Mononuclear cell (primary cell): ENCODE data around the gene POLH. TPM values are rescaled to one million over a fixed set of nuclear protein-coding genes. Genes with fewer than 3 reads are reported as not detected.
"Not testable (repeated sequence)": the region's sequence is repeated elsewhere in the genome, so short reads cannot be mapped to it uniquely, and the experiment has no call there.

Experiments used
- H3K27me3 ChIP-seq: 2 replicates; pipeline ENCODE4 v1.6.0; 2011; ENCODE audit warnings: low read length, control low read depth; ENCODE audit not compliant: insufficient read depth
- H3K4me1 ChIP-seq: 2 replicates; pipeline ENCODE4 v1.5.1; 2011; ENCODE audit warnings: mild to moderate bottlenecking, low read length, control low read depth; ENCODE audit not compliant: insufficient read depth
- H3K4me3 ChIP-seq: 2 replicates; pipeline ENCODE4 v1.5.1; 2011; ENCODE audit warnings: mild to moderate bottlenecking, low read length, moderate library complexity
- H3K9me3 ChIP-seq: 2 replicates; pipeline ENCODE4 v1.5.1; 2011; ENCODE audit warnings: low read depth, mild to moderate bottlenecking, control low read depth, low read length
- total RNA-seq: library from RNA; depleted of rRNA; stranded (reverse); fragments of >200 nt; gene quantifications from one replicate; pipeline ENCODE4 v1.2.3, GENCODE V29; 2012

Gene POLH
- total RNA-seq, 1 donor: 2.7 TPM

DNA sequence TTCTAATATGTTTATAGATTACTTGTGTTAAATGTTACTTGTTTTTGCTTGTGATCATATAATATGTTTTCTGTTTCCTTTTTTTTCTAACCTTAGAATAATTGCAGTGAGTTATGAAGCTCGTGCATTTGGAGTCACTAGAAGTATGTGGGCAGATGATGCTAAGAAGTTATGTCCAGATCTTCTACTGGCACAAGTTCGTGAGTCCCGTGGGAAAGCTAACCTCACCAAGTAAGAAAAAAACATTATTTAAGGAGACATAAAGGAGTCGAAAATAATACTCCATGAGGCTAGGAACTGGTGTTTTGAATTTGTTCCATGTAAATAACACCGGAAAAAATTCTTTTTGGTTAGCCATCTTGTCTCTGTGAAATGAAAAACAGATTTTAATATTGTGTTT lies 6.9 kb downstream of the POLH start:
- Histone ChIP-seq H3K4me1 (peaks cover 24% of the 10 kb centered on the region), H3K9me3 (no peaks in the 10 kb centered on the region), H3K27me3 (no peaks in the 10 kb centered on the region), H3K4me3 (no peak overlapping the region)

DNA sequence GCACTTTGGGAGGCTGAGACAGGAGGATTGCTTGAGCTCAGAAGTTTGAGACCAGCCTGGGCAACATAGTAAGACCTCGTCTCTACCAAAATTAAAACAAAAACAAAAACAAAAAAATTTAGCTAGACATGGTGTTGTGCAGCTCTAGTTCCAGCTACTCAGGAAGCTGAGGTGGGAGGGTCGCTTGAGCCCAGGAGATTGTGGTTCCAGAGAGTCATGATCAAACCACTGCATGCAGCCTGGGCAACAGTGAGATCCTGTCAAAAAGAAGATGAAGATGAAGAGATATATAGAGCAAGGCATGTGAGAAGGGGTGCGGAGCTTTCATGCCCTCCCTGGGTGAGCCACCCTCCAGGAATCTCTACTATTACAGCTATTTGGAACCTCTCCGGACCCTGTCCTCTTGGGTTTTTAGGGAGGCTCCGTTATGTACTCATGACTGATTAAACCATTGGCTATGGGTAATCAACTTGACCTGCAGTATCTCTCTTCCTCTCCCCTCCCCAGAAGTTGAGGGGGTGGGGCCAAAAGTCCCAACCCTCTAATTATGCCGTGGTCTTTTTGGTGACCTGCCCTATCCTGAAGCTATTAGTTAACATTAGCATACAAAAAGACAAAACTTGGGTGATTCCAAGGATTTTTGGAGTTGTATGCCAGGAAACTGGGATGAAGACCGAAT lies 9.0 kb downstream of the POLH start:
- no peaks in the 10 kb centered on the region for H3K27me3 ChIP-seq
- H3K4me3 ChIP-seq: no peak overlapping the region
- peaks cover 15% of the 10 kb centered on the region for H3K4me1 ChIP-seq
- H3K9me3 ChIP-seq: no peaks in the 10 kb centered on the region

DNA sequence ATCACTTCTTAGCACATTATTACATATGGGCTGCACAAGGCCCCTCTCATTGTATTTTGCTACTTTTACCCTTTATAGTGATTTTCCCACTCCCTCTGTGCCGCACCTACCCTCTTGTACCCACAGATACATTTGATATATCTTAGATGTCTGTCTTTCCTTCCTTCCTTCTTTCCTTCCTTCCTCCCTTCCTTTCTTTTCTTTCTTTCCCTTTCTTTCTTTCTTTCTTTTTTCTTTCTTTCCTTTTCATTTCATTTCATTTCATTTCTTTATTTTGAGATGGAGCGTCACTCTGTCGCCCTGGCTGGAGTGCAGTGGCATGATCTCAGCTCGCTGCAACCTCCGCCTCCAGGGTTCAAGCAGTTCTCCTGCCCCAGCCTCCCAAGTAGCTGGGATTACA lies 12.2 kb downstream of the POLH start:
- Histone ChIP-seq H3K4me1 (peaks cover 15% of the 10 kb centered on the region), H3K4me3 (no peak overlapping the region), H3K27me3 (no peaks in the 10 kb centered on the region), H3K9me3 (no peaks in the 10 kb centered on the region)

DNA sequence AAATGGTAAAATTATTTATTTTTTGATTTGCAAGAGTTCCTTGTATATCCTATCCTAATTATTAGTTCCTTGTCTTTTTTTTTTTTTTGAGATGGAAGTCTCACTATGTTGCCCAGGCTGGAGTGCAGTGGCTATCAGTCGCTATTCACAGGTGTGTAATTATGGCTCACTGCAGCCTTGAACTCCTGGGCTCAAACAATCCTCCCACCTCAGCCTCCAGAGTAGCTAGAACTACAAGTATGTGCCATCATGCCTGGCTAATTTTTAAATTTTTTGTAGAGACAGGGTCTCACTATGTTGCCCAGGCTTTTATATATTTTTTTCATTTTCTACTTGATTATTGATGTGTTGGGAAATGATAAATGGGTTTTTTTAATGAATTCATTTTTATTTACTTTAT lies 13.6 kb downstream of the POLH start:
- not testable (repeated sequence) for H3K4me3 ChIP-seq, H3K27me3 ChIP-seq, H3K9me3 ChIP-seq, H3K4me1 ChIP-seq

GRCh38 chr6:43593938-43594337 lies 18.0 kb downstream of the POLH start:
- no peak overlapping the region for H3K4me3 ChIP-seq
- H3K9me3 ChIP-seq: no peaks in the 10 kb centered on the region
- no peaks in the 10 kb centered on the region for H3K4me1 ChIP-seq
- H3K27me3 ChIP-seq: no peaks in the 10 kb centered on the region

- Histone ChIP-seq H3K27me3 (no peaks in the 10 kb centered on the region), H3K9me3 (no peaks in the 10 kb centered on the region), H3K4me1 (no peaks in the 10 kb centered on the region), H3K4me3 (no peak overlapping the region)
Observed at GRCh38 chr6:43600595-43600994, 24.6 kb downstream of the POLH start.

DNA sequence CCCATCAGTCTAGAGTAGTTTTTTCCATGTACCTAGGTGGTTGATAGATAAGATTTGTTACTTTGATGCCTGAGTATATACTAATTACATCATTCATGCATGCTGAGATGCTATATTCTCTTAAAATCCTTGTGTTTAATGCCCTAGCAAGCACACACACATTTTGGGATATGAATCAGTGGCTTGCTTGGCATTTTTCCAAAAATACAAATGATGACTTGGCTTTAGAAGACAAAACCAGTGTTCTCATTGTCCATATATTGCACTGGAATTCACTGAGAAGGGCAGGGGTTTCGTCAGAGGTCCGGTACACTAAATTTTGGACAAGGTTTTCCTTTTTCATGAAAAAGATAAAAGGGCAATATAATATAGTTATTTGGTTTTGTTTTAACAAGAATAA lies 28.2 kb downstream of the POLH start:
- Histone ChIP-seq H3K27me3 (no peaks in the 10 kb centered on the region), H3K4me1 (peaks cover 9% of the 10 kb centered on the region), H3K9me3 (no peaks in the 10 kb centered on the region)

GRCh38 chr6:43606019-43606418 lies 30.0 kb downstream of the POLH start:
- no peaks in the 10 kb centered on the region for H3K9me3 ChIP-seq
- H3K27me3 ChIP-seq: no peaks in the 10 kb centered on the region
- H3K4me3 ChIP-seq: no peak overlapping the region
- H3K4me1 ChIP-seq: peaks cover 9% of the 10 kb centered on the region

More for the DNA sequence above, 28.2 kb downstream of the POLH start:
- no peak overlapping the region for H3K4me3 ChIP-seq

GRCh38 chr6:43608310-43608763 lies 32.4 kb downstream of the POLH start:
- Histone ChIP-seq H3K4me1 (peaks cover 9% of the 10 kb centered on the region), H3K27me3 (no peaks in the 10 kb centered on the region), H3K4me3 (no peak overlapping the region), H3K9me3 (no peaks in the 10 kb centered on the region)

DNA sequence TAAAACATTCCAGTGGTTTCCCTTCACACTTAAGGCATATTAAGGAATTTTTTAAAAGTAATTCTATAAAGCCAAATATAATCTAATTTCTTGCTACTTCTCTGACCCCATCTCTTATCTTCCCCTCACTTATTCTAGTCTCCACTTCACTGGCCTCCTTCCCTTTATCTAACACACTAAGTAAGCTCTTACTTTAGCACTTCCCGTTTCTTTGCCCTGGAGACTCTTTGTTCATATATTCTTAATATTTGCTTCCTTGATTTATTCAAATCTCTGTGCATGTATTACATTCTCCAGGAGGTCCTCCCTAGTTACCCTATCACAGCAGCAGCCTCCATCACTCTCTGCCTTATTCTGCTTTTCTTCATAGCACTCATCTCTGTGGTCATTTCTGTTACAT lies 32.8 kb downstream of the POLH start:
- Histone ChIP-seq H3K4me3 (no peak overlapping the region), H3K9me3 (no peaks in the 10 kb centered on the region), H3K4me1 (peaks cover 9% of the 10 kb centered on the region), H3K27me3 (no peaks in the 10 kb centered on the region)

GRCh38 chr6:43609402-43609801 lies 33.4 kb downstream of the POLH start:
- H3K4me1 ChIP-seq: peaks cover 9% of the 10 kb centered on the region
- no peak overlapping the region for H3K4me3 ChIP-seq
- no peaks in the 10 kb centered on the region for H3K27me3 ChIP-seq
- H3K9me3 ChIP-seq: no peaks in the 10 kb centered on the region

GRCh38 chr6:43610431-43610830 lies 34.4 kb downstream of the POLH start:
- Histone ChIP-seq H3K9me3 (no peaks in the 10 kb centered on the region), H3K27me3 (no peaks in the 10 kb centered on the region), H3K4me1 (peaks cover 9% of the 10 kb centered on the region), H3K4me3 (no peak overlapping the region)

- Histone ChIP-seq H3K4me1 (peaks cover 2% of the 10 kb centered on the region), H3K27me3 (no peaks in the 10 kb centered on the region), H3K9me3 (no peaks in the 10 kb centered on the region), H3K4me3 (no peak overlapping the region)
Observed at GRCh38 chr6:43613721-43614395, 37.9 kb downstream of the POLH start.

DNA sequence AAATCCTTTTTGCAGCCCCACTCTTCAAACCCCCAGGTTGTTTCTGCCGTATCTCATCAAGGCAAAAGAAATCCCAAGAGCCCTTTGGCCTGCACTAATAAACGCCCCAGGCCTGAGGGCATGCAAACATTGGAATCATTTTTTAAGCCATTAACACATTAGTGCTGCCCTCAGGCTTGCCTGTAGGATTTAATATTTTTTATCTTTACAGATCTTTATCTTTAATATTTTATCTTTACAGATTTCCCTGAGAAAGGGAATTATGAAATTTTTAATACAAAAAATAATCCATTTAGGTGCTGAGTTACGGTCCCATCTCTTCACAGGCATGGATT lies 38.4 kb downstream of the POLH start:
- Histone ChIP-seq H3K27me3 (no peaks in the 10 kb centered on the region), H3K4me1 (no peaks in the 10 kb centered on the region), H3K9me3 (no peaks in the 10 kb centered on the region), H3K4me3 (no peak overlapping the region)

GRCh38 chr6:43616725-43617472 lies 40.9 kb downstream of the POLH start:
- H3K4me3 ChIP-seq: no peak overlapping the region
- H3K4me1 ChIP-seq: no peaks in the 10 kb centered on the region
- H3K9me3 ChIP-seq: no peaks in the 10 kb centered on the region
- no peaks in the 10 kb centered on the region for H3K27me3 ChIP-seq
